CD4-positive, alpha-beta T cell (primary cell): ENCODE results near the gene GSTP1. TPM values are rescaled to one million over a fixed set of nuclear protein-coding genes. Genes with fewer than 3 reads are reported as not detected.

Experiments used
- ATAC-seq: fragments of 200-7000 bp; cut with Tn5 transposase; one replicate; pipeline ENCODE4 v1.10.0; 2022; ENCODE audit warnings: mild to moderate bottlenecking; ENCODE audit not compliant: poor library complexity
- CTCF ChIA-PET: fragments of 350-600 bp; sonication (Branson Sonifier 250); formaldehyde crosslinking; loops from one replicate; lab custom pipeline; 2021; ENCODE audit warnings: antibody characterized with exemption, inconsistent platforms; lab: Charles Lee
- POLR2A ChIA-PET: fragments of 350-600 bp; sonication (Branson Sonifier 250); formaldehyde crosslinking; loops from one replicate; lab custom pipeline; 2021; ENCODE audit warnings: antibody characterized with exemption, inconsistent platforms; lab: Charles Lee
- DNase-seq, 14 experiments: peaks; one replicate each; pipeline ENCODE4 v3.0.0-alpha.2; 2013 to 2020; ENCODE audit warnings: mixed read lengths in 2 of 14
- H3K27ac ChIP-seq, 2 donors: one replicate each; pipeline versions ENCODE4 v1.5.1 to v1.7.0; 2013; ENCODE audit warnings: low read length in 2 of 2, low read depth in 1 of 2, mild to moderate bottlenecking in 1 of 2
- H3K27me3 ChIP-seq, 2 experiments: 1 replicate in 1 of 2; 2 replicates in 1 of 2; pipeline versions ENCODE4 v1.6.1 to v1.7.0; 2013; ENCODE audit warnings: low read length in 2 of 2, control low read depth in 1 of 2, mild to moderate bottlenecking in 1 of 2, moderate library complexity in 1 of 2; ENCODE audit not compliant: insufficient read depth in 2 of 2, control insufficient read depth in 1 of 2
- H3K36me3 ChIP-seq: one replicate; pipeline ENCODE4 v1.6.1; 2013; ENCODE audit warnings: low read length, control low read depth; ENCODE audit not compliant: insufficient read depth
- H3K4me1 ChIP-seq: one replicate; pipeline ENCODE4 v1.6.1; 2013; ENCODE audit warnings: low read length, control low read depth; ENCODE audit not compliant: insufficient read depth
- H3K4me3 ChIP-seq: one replicate; pipeline ENCODE4 v1.5.1; 2013; ENCODE audit warnings: mild to moderate bottlenecking, low read length, moderate library complexity
- H3K9me3 ChIP-seq, 2 experiments: 1 replicate in 1 of 2; 2 replicates in 1 of 2; pipeline versions ENCODE4 v1.6.1 to v1.7.0; 2013; ENCODE audit warnings: low read length in 2 of 2, mild to moderate bottlenecking in 2 of 2, control low read depth in 1 of 2, moderate library complexity in 1 of 2; ENCODE audit not compliant: control insufficient read depth in 1 of 2, insufficient read depth in 1 of 2
- H3K27ac Mint-ChIP-seq: one replicate; pipeline ENCODE4 v1.8.0; 2020; ENCODE audit warnings: mixed read lengths
- H3K27me3 Mint-ChIP-seq: one replicate; pipeline ENCODE4 v1.8.0; 2021; ENCODE audit warnings: mixed read lengths
- H3K36me3 Mint-ChIP-seq: one replicate; pipeline ENCODE4 v1.8.0; 2021; ENCODE audit warnings: low read depth, mixed read lengths
- H3K4me1 Mint-ChIP-seq: one replicate; pipeline ENCODE4 v1.8.0; 2021; ENCODE audit warnings: low read depth, mixed read lengths
- H3K4me3 Mint-ChIP-seq: one replicate; pipeline ENCODE4 v1.8.0; 2020; ENCODE audit warnings: mild to moderate bottlenecking, mixed read lengths
- H3K9me3 Mint-ChIP-seq: one replicate; pipeline ENCODE4 v1.8.0; 2020; ENCODE audit warnings: mixed read lengths
- intact Hi-C, 2 experiments: fragments of 100-400 bp; cut with DNase I in 1 of 2; cut with micrococcal nuclease in 1 of 2; formaldehyde crosslinking; loops; one replicate each; pipeline versions ENCODE4 v1.15.1 to v1.9.0; 2023 to 2025; cut with DNase I, micrococcal nuclease
- total RNA-seq, 174 experiments: library from RNA in 2 of 174; stranded (reverse) in 2 of 174; gene quantifications; one replicate each; pipeline ENCODE4 v1.2.3 and lab custom pipeline; 2021 to 2026
- TF ChIP-seq, protein P1 (sequence below): fragments of 200-600 bp; IDR thresholded peaks from one replicate; pipeline ENCODE4 v1.8.0; 2022; ENCODE audit warnings: antibody characterized with exemption, mild to moderate bottlenecking

The GSTP1 gene
- total RNA-seq, 2 experiments from 2014 or later, result 60.1 to 62.8 TPM

GRCh38 chr11:67609316-67609715 is 25.7 kb downstream of the GSTP1 start:
- ChIA-PET POLR2A (interaction anchor here (2.4 kb wide), 1 partner anchor 26 kb away, joined by 8 read pairs; the partner anchor contains the start of gene GSTP1), CTCF (interaction anchor here (2.0 kb wide), 1 partner anchor 20 kb away, joined by 9 read pairs; the partner anchor contains the start of gene NUDT8)
- Histone ChIP-seq H3K36me3 (peaks cover 48% of the 10 kb centered on the region), H3K4me3 (no peak overlapping the region), H3K27ac (no peak overlapping the region), H3K4me1 (peaks cover 38% of the 10 kb centered on the region), H3K9me3 (peaks cover 0 to 3% of the 10 kb centered on the region in 2 experiments), H3K27me3 (peaks cover 0 to 3% of the 10 kb centered on the region in 2 experiments)
- peaks cover 46% of the 10 kb centered on the region for H3K36me3 Mint-ChIP-seq
- H3K4me3 Mint-ChIP-seq, result no peak overlapping the region
- TF ChIP-seq, protein P1, sequence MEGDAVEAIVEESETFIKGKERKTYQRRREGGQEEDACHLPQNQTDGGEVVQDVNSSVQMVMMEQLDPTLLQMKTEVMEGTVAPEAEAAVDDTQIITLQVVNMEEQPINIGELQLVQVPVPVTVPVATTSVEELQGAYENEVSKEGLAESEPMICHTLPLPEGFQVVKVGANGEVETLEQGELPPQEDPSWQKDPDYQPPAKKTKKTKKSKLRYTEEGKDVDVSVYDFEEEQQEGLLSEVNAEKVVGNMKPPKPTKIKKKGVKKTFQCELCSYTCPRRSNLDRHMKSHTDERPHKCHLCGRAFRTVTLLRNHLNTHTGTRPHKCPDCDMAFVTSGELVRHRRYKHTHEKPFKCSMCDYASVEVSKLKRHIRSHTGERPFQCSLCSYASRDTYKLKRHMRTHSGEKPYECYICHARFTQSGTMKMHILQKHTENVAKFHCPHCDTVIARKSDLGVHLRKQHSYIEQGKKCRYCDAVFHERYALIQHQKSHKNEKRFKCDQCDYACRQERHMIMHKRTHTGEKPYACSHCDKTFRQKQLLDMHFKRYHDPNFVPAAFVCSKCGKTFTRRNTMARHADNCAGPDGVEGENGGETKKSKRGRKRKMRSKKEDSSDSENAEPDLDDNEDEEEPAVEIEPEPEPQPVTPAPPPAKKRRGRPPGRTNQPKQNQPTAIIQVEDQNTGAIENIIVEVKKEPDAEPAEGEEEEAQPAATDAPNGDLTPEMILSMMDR, result no peak
- H3K4me1 Mint-ChIP-seq, result peaks cover 23% of the 10 kb centered on the region
- intact Hi-C loops, result loop anchor here in 1 of 2 experiments (5.0 to 10.0 kb wide), 3 partner anchors 37 to 257 kb away; partner anchors contain the start of genes POLD4 and RAD9A
- DNase-seq (no peak), ATAC-seq (no peak)
- no peaks in the 10 kb centered on the region for H3K9me3 Mint-ChIP-seq
- no peaks in the 10 kb centered on the region for H3K27me3 Mint-ChIP-seq
- H3K27ac Mint-ChIP-seq, result peak overlapping the region; percentile 49

- Histone ChIP-seq H3K27me3 (peaks cover 0 to 3% of the 10 kb centered on the region in 2 experiments), H3K36me3 (peaks cover 48% of the 10 kb centered on the region), H3K4me3 (no peak overlapping the region), H3K4me1 (peaks cover 49% of the 10 kb centered on the region), H3K27ac (no peak overlapping the region), H3K9me3 (peaks cover 0 to 3% of the 10 kb centered on the region in 2 experiments)
- TF ChIP-seq, protein P1, result no peak
- DNase-seq (no peak), ATAC-seq (no peak)
- H3K27me3 Mint-ChIP-seq, result no peaks in the 10 kb centered on the region
- peak overlapping the region; percentile 11 for H3K4me3 Mint-ChIP-seq
- ChIA-PET POLR2A (interaction anchor here (0.7 kb wide), 1 partner anchor 371 kb away, joined by 3 read pairs; no protein-coding TSS in a partner anchor), CTCF (no interaction called here)
- H3K36me3 Mint-ChIP-seq, result peaks cover 46% of the 10 kb centered on the region
- H3K27ac Mint-ChIP-seq, result no peak overlapping the region
- intact Hi-C loops, result no loop called here
- H3K4me1 Mint-ChIP-seq, result peaks cover 29% of the 10 kb centered on the region
- no peaks in the 10 kb centered on the region for H3K9me3 Mint-ChIP-seq
Measured at GRCh38 chr11:67610302-67610868, 26.8 kb downstream of the GSTP1 start.

GRCh38 chr11:67611165-67611564 is 27.6 kb downstream of the GSTP1 start:
- no peak overlapping the region for H3K4me3 Mint-ChIP-seq
- H3K27ac Mint-ChIP-seq, result no peak overlapping the region
- ATAC-seq (no peak), DNase-seq (peak in 1 of 14 experiments; percentile 20)
- TF ChIP-seq, protein P1, result no peak
- Histone ChIP-seq H3K36me3 (peaks cover 48% of the 10 kb centered on the region), H3K27me3 (peaks cover 0 to 3% of the 10 kb centered on the region in 2 experiments), H3K4me3 (no peak overlapping the region), H3K4me1 (peaks cover 54% of the 10 kb centered on the region), H3K9me3 (peaks cover 0 to 3% of the 10 kb centered on the region in 2 experiments), H3K27ac (no peak overlapping the region)
- H3K27me3 Mint-ChIP-seq, result no peaks in the 10 kb centered on the region
- peaks cover 24% of the 10 kb centered on the region for H3K4me1 Mint-ChIP-seq
- intact Hi-C loops, result no loop called here
- H3K36me3 Mint-ChIP-seq, result peaks cover 46% of the 10 kb centered on the region
- POLR2A ChIA-PET, result no interaction called here
- CTCF ChIA-PET, result no interaction called here
- H3K9me3 Mint-ChIP-seq, result no peaks in the 10 kb centered on the region
